ENCODE results near the gene CSTPP1.
"Not testable (repeated sequence)": the region's sequence is repeated elsewhere in the genome, so short reads cannot be mapped to it uniquely, and the experiment has no call there.

The CSTPP1 gene

DNA sequence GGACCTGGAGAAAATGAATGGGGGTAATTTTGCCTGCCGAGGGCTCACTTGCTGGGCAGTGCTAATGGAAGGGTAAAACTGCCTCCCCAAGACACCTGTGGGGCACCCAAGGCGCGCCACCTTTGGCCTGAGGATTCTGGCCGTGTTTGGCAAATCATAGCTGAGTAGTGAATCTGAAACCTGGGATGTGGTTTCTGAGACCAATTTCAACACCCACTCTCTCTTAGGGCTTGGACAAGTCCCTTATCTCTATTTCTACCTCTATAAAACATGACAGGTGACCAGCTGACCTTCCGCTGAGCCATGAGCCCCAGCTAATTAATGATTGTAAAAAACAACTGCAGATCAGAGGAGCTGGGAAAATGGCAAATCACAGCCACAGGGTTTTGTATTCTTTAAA lies 251.2 kb downstream of the CSTPP1 start:
- in situ Hi-C loops (cut with MboI; ENCODE audit: low sequenced_read_pairs): no loop called here

DNA sequence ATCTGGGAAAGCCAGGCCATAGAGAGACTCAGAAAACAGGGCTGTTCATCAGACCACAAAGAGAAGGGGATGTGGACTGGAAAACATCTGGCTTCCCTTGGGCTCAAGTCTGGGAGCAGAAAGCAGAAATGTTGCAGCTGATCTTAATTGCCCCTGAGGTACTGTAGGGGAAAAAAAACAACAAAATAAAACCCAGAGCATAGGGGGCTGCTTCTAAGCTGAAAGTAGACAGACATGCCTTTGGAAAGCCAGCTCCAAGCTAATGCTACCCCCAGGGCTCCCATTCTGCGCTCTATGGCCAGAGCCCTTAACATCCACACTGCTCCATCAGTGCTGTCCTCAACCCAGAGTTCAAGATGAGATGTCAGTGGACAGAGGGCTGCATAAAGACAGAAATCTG lies 251.7 kb downstream of the CSTPP1 start:
- in situ Hi-C loops (cut with MboI; ENCODE audit: low sequenced_read_pairs): no loop called here

DNA sequence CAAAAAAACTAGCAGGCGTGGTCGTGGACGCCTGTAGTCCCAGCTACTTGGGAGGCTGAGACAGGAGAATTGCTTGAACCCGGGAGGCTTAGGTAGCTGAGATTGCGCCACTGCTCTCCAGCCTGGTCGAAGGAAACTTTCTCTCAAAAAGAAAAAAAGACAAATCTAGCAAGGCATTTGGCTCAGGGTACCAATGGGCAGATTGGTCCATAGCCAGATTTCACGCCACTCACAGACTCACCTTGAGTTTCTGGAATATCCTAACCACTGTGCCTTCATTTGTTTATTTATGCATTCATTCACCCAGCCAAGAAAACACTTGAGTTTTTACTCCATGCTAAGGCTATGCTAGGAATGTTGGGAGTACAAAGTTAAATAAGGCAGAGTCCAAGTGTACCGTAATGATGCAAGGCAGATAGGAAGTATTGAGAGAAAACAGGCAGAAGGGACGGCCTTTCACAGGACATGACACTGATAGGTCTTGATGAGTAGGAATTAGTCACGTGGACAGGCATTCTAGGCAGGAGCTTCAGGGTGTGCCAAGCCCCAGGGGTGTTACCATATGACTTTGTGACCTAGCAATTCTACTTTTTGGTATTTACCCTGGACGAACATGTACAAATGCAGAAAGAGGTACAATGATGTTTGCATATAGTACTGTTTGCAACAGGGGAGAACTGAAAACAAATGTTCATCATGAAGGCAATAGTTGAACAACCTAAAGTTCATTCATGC lies 252.7 kb downstream of the CSTPP1 start:
- in situ Hi-C loops (cut with MboI; ENCODE audit: low sequenced_read_pairs): no loop called here

DNA sequence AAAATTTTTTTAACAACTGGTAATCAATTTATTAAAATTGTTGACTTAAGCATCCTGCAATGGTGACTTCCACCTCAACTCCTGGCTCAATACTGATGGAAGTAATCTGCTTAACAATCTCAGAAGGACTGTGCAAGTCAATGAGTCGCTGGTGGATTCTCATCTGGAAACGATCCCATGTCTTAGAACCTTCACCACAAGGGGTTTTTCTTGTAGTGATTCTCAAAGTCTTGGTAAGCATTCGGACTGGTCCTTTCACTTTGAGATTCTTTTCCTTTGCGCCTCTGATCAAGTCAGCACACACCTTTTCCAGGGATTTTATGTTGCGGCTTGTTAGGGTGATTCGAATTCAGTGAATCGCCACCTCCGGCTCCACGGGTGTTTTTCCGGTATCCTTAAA lies 254.6 kb downstream of the CSTPP1 start:
- in situ Hi-C loops (cut with MboI; ENCODE audit: low sequenced_read_pairs): not testable (repeated sequence)

DNA sequence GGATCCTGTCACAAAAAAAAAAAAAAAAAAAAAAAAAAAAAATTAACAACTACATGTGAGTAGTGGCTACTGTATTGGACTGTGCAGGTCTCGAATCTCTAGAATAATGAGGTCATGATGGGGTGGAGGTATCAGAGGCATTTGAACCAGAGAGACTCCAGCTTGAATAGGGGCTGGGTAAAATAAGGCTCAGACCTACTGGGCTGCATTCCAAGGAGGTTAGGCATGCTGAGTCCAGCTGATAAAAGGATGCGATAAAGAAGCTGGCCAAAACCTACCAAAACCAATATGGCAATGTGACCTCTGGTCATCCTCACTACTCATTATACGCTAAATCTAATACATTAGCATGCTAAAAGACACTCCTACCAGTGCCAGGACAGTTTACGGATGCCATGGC lies 255.6 kb downstream of the CSTPP1 start:
- in situ Hi-C loops (cut with MboI; ENCODE audit: low sequenced_read_pairs): no loop called here

DNA sequence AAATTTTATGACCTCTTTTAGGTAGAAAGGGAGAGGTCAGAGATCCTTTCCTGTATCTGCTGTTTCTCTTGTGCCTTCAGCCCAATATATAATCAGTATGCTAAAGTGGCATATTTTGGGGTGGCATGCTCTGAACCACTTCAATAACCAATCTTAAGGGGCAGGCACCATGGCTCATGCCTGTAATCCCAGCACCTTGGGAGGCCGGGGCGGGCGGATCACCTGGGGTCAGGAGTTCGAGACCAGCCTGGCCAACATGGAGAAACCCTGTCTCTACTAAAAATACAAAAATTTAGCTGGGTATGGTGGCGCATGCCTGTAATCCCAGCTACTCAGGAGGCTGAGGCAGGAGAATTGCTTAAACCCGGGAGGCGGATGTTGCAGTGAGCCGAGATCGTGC lies 261.6 kb downstream of the CSTPP1 start:
- in situ Hi-C loops (cut with MboI; ENCODE audit: low sequenced_read_pairs): not testable (repeated sequence)

DNA sequence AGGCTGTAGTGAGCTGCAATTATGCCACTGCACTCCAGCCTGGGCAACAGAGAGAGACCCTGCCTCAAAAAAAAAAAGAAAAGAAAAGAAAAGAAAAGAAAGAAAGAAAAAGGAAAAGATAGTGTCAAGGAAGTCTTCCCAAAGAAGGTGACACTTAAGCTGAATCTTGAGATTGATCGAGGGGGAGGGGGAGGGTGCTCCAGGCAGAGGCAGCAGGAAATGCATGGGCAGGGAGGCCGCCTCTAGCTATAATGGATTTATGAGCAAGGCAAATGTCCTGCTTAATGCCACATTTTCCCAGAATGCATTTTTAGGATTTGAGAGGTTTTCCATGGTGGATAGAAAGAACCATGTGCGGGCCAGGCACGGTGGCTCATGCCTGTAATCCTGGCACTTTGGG lies 264.5 kb downstream of the CSTPP1 start:
- in situ Hi-C loops (cut with MboI; ENCODE audit: low sequenced_read_pairs): no loop called here

DNA sequence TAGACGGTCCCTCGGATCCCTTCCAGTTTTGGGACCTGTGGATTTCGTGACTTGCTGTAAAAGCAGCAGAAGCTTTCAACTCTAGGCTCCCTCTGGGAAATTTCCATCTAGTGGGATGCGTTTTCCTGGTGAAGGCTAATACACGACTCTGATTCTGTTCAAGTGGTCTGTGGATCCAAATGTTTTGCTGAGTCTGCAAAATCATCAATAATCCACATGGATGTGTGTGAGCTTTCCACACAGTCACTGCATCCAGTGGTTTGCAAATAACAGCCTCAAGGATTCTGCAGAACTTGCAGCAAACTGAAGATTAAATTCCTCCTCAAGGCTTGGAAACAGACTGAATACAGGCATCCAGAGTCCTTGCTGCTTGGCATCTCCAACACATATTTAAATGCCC lies 266.0 kb downstream of the CSTPP1 start:
- in situ Hi-C loops (cut with MboI; ENCODE audit: low sequenced_read_pairs): no loop called here

DNA sequence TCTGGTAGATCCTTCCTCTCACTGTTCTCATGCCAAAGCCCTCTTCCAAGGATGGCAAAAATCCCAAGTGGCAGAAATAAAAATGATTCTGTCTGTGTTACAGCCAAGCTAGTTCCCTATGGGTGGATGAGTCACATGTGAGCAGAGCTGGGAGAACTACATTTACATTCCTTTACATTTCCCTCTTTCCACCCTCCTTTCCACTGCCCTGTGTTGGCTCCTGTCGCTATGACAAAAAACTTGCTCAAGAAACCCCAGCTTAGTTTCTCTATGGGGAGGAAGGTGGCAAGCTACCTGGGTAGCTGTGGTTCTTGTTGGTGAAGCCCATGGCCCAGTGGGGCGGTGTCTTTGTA lies 268.1 kb downstream of the CSTPP1 start:
- in situ Hi-C loops (cut with MboI; ENCODE audit: low sequenced_read_pairs): no loop called here

DNA sequence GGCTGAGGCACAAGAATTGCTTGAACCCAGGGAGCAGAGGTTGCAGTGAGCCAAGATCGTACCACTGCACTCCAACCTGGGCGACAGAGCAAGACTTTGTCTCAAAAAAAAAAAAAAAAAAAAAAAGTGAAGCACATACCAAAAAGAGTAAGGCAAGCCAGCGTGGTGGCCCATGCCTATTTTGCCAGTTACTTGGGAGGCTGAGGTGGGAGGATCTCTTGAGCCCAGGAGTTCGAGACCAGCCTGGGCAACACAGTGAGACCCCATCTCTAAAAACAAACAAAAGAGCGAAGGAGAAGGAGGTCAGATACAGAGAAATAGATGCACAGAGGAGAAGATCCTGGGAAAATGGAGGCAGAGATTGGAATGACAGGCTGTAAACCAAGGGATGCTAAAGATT lies 270.0 kb downstream of the CSTPP1 start:
- in situ Hi-C loops (cut with MboI; ENCODE audit: low sequenced_read_pairs): not testable (repeated sequence)

DNA sequence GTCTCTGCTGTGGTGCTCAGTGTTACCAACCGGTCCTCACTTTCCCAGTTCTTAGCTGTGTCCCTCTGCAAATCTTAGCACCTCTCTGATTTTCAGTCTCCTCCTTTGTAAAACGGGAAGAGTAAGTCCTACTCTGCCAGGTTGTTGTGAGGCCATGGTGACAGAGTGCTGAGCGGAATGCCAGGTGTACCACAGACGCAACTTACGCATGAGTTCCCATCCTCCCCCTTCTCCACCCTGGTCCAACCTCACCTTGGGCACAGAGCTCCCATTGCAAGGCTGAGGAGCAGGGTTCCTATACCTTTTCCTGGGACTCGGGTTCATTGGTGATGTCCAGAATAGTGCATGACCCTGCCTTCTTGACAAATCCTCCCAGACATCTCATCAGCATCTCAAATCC lies 270.9 kb downstream of the CSTPP1 start:
- in situ Hi-C loops (cut with MboI; ENCODE audit: low sequenced_read_pairs): no loop called here

DNA sequence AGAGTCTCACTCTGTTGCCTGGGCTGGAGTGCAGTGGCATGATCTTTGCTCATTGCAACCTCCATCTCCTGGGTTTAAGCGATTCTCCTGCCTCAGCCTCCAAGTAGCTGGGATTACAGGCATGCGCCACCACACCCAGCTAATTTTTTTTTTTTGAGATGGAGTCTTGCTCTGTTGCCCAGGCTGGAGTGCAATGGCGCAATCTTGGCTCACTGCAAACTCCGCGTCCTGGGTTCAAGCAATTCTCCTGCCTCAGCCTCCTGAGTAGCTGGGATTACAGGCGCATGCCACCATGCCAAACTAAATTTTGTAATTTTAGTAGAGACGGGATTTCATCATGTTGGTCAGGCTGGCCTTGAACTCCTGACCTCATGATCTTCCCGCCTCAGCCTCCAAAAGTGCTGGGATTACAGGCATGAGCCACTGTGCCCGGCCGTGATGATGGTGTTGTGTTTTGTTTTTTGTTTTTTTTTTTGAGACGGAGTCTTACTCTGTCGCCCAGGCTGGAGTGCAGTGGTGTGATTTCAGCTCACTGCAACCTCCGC lies 271.5 kb downstream of the CSTPP1 start:
- in situ Hi-C loops (cut with MboI; ENCODE audit: low sequenced_read_pairs): not testable (repeated sequence)

DNA sequence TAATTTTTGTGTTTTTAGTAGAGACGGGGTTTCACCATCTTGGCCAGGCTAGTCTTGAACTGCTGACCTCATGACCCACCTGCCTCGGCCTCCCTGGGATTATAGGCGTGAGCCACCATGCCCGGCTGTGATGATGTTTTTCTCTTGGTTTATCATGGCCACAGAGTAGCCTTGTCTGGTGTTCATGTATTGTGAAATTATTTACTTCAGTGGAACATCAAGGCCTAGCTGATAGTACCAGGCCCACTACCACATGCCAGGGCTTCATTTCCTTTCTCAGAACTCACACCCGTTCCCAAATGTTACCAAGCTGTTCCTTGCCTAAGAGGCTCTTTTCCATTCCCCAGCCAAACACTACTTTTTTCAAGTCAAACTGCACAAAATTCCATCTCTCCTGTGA lies 272.1 kb downstream of the CSTPP1 start:
- in situ Hi-C loops (cut with MboI; ENCODE audit: low sequenced_read_pairs): no loop called here

Data from HL-60/S4 treated with retinoic acid at 250 ng/mL for 4 days and 3 days (cell line).